ENCODE measurements around the gene SLC2A6. TPM values are rescaled to one million over a fixed set of nuclear protein-coding genes. Genes with fewer than 3 reads are reported as not detected.

Gene SLC2A6
- total and polyA plus RNA-seq, 10 of the 15 experiments (the other 5 are each of a cell fraction or from before 2014, with no cell fraction given) = 1.1 to 37.9 (median 18.3) TPM

- intact Hi-C loops (cut with micrococcal nuclease; ENCODE audit: unreplicated experiment) (no loop called here), in situ Hi-C loops (cut with MboI) (no loop called here)
- H3K79me2 ChIP-seq (ENCODE audit: control insufficient read depth, insufficient read depth, low read length) = no peaks in the 10 kb centered on the region
- no peaks in the 10 kb centered on the region for H4K20me1 ChIP-seq (ENCODE audit: control insufficient read depth, insufficient read depth)
- H3K4me1 ChIP-seq (ENCODE audit: control insufficient read depth, insufficient read depth, low read length) = no peaks in the 10 kb centered on the region
- TF ChIP-seq NBN (IDR thresholded peaks at IDR 0.05) (no peak), HSF1 (IDR thresholded peaks at IDR 0.05; ENCODE audit: low read depth, low read length) (peak; percentile 92)
- POLR2A ChIA-PET = no interaction called here
- H3K27ac ChIP-seq (ENCODE audit: control insufficient read depth, insufficient read depth) = no peak overlapping the region
- ATAC-seq (no peak; the same call in 2 of the 3 replicates), FAIRE-seq (no peak), DNase-seq (ENCODE audit: low read depth, low spot score) (no peak)
- RAD21 ChIA-PET (ENCODE audit: unreplicated experiment) = interaction anchor here (0.8 kb wide), 1 partner anchor 71 kb away, joined by 3 read pairs; no protein-coding TSS in a partner anchor
- H3K27me3 ChIP-seq (replicated peaks in 1 of 2; ENCODE audit: control insufficient read depth in 2 of 2, insufficient read depth in 2 of 2, low read length in 1 of 2) = no peaks in the 10 kb centered on the region; a peak in 1 of 4 replicates
- 46% methylated on average over 10 of the region's 10 CpGs for WGBS (ENCODE audit: insufficient coverage, insufficient replicate concordance, low lambda C conversion rate, missing lambda C conversion rate)
- CTCF ChIA-PET = interaction anchor here (0.9 kb wide), 1 partner anchor 9 kb away, joined by 3 read pairs; no protein-coding TSS in a partner anchor
- SMC1A ChIA-PET (ENCODE audit: uncharacterized antibody, unreplicated experiment) = no interaction called here
- no peaks in the 10 kb centered on the region for H3K36me3 ChIP-seq (ENCODE audit: control insufficient read depth in 2 of 2, insufficient read depth in 2 of 2, low read length in 1 of 2)
- H3K4me3 ChIP-seq = no peak overlapping the region
- no peaks in the 10 kb centered on the region; the same call in 2 of the 3 replicates for H3K9me3 ChIP-seq (replicated peaks; ENCODE audit: control insufficient read depth, insufficient read depth, low read length)
- no peak overlapping the region for H3K9ac ChIP-seq (ENCODE audit: control insufficient read depth, insufficient read depth, low read length)
- no peak overlapping the region for H3K4me2 ChIP-seq (ENCODE audit: control insufficient read depth, insufficient read depth)
- no peak overlapping the region for H2AFZ ChIP-seq (ENCODE audit: control insufficient read depth, low read depth, low read length)
- no TSS peak for BruUV-seq (replicated peaks)
Measured at GRCh38 chr9:133427658-133428348, 51.1 kb downstream of the SLC2A6 start.

DNA sequence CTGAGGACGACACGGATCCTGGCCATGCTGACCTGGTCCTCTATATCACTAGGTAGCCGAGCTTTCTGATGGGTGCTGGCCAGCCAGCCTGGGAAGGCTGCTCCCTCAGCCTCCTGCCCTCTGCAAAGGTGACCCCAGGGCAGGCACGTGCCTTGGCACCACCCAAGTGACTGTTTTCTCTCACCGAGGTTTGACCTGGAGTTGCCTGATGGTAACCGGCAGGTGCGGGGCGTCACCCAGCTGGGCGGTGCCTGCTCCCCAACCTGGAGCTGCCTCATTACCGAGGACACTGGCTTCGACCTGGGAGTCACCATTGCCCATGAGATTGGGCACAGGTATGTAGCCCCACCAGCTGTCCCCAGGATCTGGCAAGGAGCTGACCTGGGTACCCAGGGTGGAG lies 52.9 kb downstream of the SLC2A6 start:
- DNase-seq (ENCODE audit: low read depth, low spot score) = no peak
- Histone ChIP-seq H2AFZ (ENCODE audit: control insufficient read depth, low read depth, low read length) (no peak overlapping the region), H3K9ac (ENCODE audit: control insufficient read depth, insufficient read depth, low read length) (no peak overlapping the region), H3K27me3 (replicated peaks in 1 of 2; ENCODE audit: control insufficient read depth in 2 of 2, insufficient read depth in 2 of 2, low read length in 1 of 2) (no peaks in the 10 kb centered on the region; a peak in 1 of 4 replicates), H3K4me1 (ENCODE audit: control insufficient read depth, insufficient read depth, low read length) (peaks cover 16% of the 10 kb centered on the region), H4K20me1 (ENCODE audit: control insufficient read depth, insufficient read depth) (no peaks in the 10 kb centered on the region), H3K36me3 (ENCODE audit: control insufficient read depth in 2 of 2, insufficient read depth in 2 of 2, low read length in 1 of 2) (no peaks in the 10 kb centered on the region), H3K27ac (ENCODE audit: control insufficient read depth, insufficient read depth) (no peak overlapping the region), H3K9me3 (replicated peaks; ENCODE audit: control insufficient read depth, insufficient read depth, low read length) (no peaks in the 10 kb centered on the region; the same call in 2 of the 3 replicates), H3K4me2 (ENCODE audit: control insufficient read depth, insufficient read depth) (no peak overlapping the region), H3K4me3 (no peak overlapping the region), H3K79me2 (ENCODE audit: control insufficient read depth, insufficient read depth, low read length) (no peaks in the 10 kb centered on the region)
- no peak for ATAC-seq
- intact Hi-C loops (cut with micrococcal nuclease; ENCODE audit: unreplicated experiment) (no loop called here), in situ Hi-C loops (cut with MboI) (no loop called here)
- no peak for FAIRE-seq
- SMC1A ChIA-PET (ENCODE audit: uncharacterized antibody, unreplicated experiment) = no interaction called here
- BruUV-seq (replicated peaks) = no TSS peak
- no peak for TF ChIP-seq BCL3 (IDR thresholded peaks at IDR 0.05; ENCODE audit: borderline replicate concordance, insufficient read depth, low read depth, low read length, poor library complexity, severe bottlenecking)
- no peak for TF ChIP-seq TAF1 (IDR thresholded peaks at IDR 0.05; ENCODE audit: borderline replicate concordance, low read depth, low read length)
- no peak for TF ChIP-seq YY1 (IDR thresholded peaks at IDR 0.05; ENCODE audit: low read depth, low read length)
- no peak for TF ChIP-seq RELB (IDR thresholded peaks at IDR 0.05; ENCODE audit: low read depth)
- no peak for TF ChIP-seq KAT2A (conservative IDR thresholded peaks at IDR 0.05; ENCODE audit: control insufficient read depth, low read depth, low read length)
- no peak for TF ChIP-seq LARP7 (IDR thresholded peaks at IDR 0.05)
- POLR2A ChIA-PET = no interaction called here
- 49% methylated on average over 11 of the region's 11 CpGs for WGBS (ENCODE audit: insufficient coverage, insufficient replicate concordance, low lambda C conversion rate, missing lambda C conversion rate)
- CTCF ChIA-PET = no interaction called here
- RAD21 ChIA-PET (ENCODE audit: unreplicated experiment) = interaction anchor here (1.1 to 1.4 kb wide), 2 partner anchors 11 to 35 kb away, joined by 3 to 4 read pairs; no protein-coding TSS in a partner anchor
